Smooth muscle cell (in vitro differentiated cells): ENCODE measurements around the gene HOXC10. TPM values are rescaled to one million over a fixed set of nuclear protein-coding genes. Genes with fewer than 3 reads are reported as not detected.

Source experiments
- DNase-seq: peaks from one replicate; lab custom pipeline; 2025; ENCODE audit not compliant: unreplicated experiment; lab: John Stamatoyannopoulos, UW
- H2AFZ ChIP-seq: fragments of 200-600 bp; sonication (generic); 2 replicates; pipeline ENCODE4 v1.6.0; 2016; ENCODE audit warnings: antibody characterized with exemption, low read depth, mild to moderate bottlenecking
- H3F3A ChIP-seq: fragments of 200-600 bp; sonication (generic); 2 replicates; pipeline ENCODE4 v1.6.0; 2017; ENCODE audit warnings: antibody characterized with exemption, low read depth
- H3K27ac ChIP-seq: fragments of 200-600 bp; sonication (generic); 2 replicates; pipeline ENCODE4 v1.5.1; 2016; ENCODE audit warnings: low read depth, mild to moderate bottlenecking
- H3K27me3 ChIP-seq: fragments of 200-600 bp; sonication (generic); 2 replicates; pipeline ENCODE4 v1.6.1; 2016; ENCODE audit warnings: low read depth, mild to moderate bottlenecking
- H3K36me3 ChIP-seq: fragments of 200-600 bp; sonication (generic); 2 replicates; pipeline ENCODE4 v1.5.1; 2016; ENCODE audit warnings: low read depth
- H3K4me1 ChIP-seq: fragments of 200-600 bp; sonication (generic); 2 replicates; pipeline ENCODE4 v1.5.1; 2016; ENCODE audit warnings: low read depth
- H3K4me2 ChIP-seq: fragments of 200-600 bp; sonication (generic); 2 replicates; pipeline ENCODE4 v1.6.0; 2016; ENCODE audit warnings: mild to moderate bottlenecking
- H3K4me3 ChIP-seq: fragments of 200-600 bp; sonication (generic); 2 replicates; pipeline ENCODE4 v1.5.1; 2016; ENCODE audit warnings: mild to moderate bottlenecking
- H3K79me2 ChIP-seq: fragments of 200-600 bp; sonication (generic); 2 replicates; pipeline ENCODE4 v1.6.0; 2016; ENCODE audit warnings: low read depth, mild to moderate bottlenecking
- H3K9ac ChIP-seq: fragments of 200-600 bp; sonication (generic); 2 replicates; pipeline ENCODE4 v1.6.0; 2016; ENCODE audit warnings: low read depth
- H3K9me3 ChIP-seq: fragments of 200-600 bp; sonication (generic); replicated peaks from 2 replicates; pipeline ENCODE4 v1.5.1; 2016; ENCODE audit warnings: low read depth
- H4K20me1 ChIP-seq: fragments of 200-600 bp; sonication (generic); 2 replicates; pipeline ENCODE4 v1.6.0; 2016; ENCODE audit warnings: low read depth
- WGBS: methylation state at CpG from one replicate; pipeline ENCODE4 v1.1.7; 2016; ENCODE audit warnings: low lambda C conversion rate; 5-methylcytosine and 5-hydroxymethylcytosine counted together
- polyA plus RNA-seq: library from polyadenylated mRNA; unstranded; fragments of >200 nt; fragmentation: Nextera tagmentation; extraction: Ambion mirVana; gene quantifications from 2 replicates; pipeline ENCODE4 v1.2.1, GENCODE V29; 2016
- total RNA-seq: library from RNA; depleted of rRNA; stranded (reverse); fragments of >200 nt; gene quantifications from 2 replicates; pipeline ENCODE4 v1.2.3, GENCODE V29; 2014
- TF ChIP-seq, protein P1 (sequence below): fragments of 200-600 bp; sonication (generic); IDR thresholded peaks from 2 replicates; pipeline ENCODE4 v1.5.1; 2017; ENCODE audit warnings: borderline replicate concordance, mild to moderate bottlenecking, antibody characterized with exemption; ENCODE audit not compliant: insufficient read depth, poor library complexity, severe bottlenecking

The HOXC10 gene
- total and polyA plus RNA-seq, 2 experiments from 2014 or later: 0.66 TPM; not detected in 1

DNA sequence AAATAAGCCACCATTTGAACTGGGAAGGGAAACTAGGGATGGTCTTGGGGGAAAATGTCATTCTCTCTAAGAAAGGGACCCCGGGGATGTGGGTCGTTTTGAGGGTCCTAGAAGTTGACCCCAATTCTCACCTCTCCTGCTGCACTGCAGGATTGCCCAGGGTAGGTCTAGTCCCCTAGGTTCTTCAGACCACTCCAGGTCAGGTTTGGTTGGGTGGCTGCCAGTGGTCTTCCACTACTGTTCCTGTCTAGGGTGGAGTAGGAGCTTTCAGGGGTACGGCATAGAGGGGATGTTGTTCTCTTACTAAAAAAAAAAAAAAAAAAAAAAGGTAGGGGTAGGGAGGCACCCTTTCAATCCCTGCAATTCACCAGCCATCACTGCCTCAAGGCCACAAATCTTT lies 31.1 kb downstream of the HOXC10 start:
- Histone ChIP-seq H3K27me3 (peaks cover 90% of the 10 kb centered on the region), H3K79me2 (no peaks in the 10 kb centered on the region), H4K20me1 (no peaks in the 10 kb centered on the region), H3K4me3 (peak overlapping the region; percentile 42), H3K9me3 (no peaks in the 10 kb centered on the region), H3F3A (no peaks in the 10 kb centered on the region), H3K27ac (no peak overlapping the region), H3K4me2 (peak overlapping the region; percentile 82), H3K4me1 (peaks cover 3% of the 10 kb centered on the region), H3K36me3 (no peaks in the 10 kb centered on the region), H3K9ac (no peak overlapping the region), H2AFZ (no peak overlapping the region)
- no peak for DNase-seq
- TF ChIP-seq, protein P1, sequence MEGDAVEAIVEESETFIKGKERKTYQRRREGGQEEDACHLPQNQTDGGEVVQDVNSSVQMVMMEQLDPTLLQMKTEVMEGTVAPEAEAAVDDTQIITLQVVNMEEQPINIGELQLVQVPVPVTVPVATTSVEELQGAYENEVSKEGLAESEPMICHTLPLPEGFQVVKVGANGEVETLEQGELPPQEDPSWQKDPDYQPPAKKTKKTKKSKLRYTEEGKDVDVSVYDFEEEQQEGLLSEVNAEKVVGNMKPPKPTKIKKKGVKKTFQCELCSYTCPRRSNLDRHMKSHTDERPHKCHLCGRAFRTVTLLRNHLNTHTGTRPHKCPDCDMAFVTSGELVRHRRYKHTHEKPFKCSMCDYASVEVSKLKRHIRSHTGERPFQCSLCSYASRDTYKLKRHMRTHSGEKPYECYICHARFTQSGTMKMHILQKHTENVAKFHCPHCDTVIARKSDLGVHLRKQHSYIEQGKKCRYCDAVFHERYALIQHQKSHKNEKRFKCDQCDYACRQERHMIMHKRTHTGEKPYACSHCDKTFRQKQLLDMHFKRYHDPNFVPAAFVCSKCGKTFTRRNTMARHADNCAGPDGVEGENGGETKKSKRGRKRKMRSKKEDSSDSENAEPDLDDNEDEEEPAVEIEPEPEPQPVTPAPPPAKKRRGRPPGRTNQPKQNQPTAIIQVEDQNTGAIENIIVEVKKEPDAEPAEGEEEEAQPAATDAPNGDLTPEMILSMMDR: no peak
- WGBS: 53% methylated on average over 3 of the region's 3 CpGs

GRCh38 chr12:54016478-54016964 lies 31.6 kb downstream of the HOXC10 start:
- H3K4me3 ChIP-seq: peak overlapping the region; percentile 42
- no peaks in the 10 kb centered on the region for H3K9me3 ChIP-seq
- H3K36me3 ChIP-seq: no peaks in the 10 kb centered on the region
- WGBS: 5% methylated on average over 24 of the region's 25 CpGs
- H3F3A ChIP-seq: no peaks in the 10 kb centered on the region
- no peak overlapping the region for H3K9ac ChIP-seq
- DNase-seq: no peak
- no peak overlapping the region for H2AFZ ChIP-seq
- TF ChIP-seq, protein P1: no peak
- peak overlapping the region; percentile 82 for H3K4me2 ChIP-seq
- no peaks in the 10 kb centered on the region for H4K20me1 ChIP-seq
- peaks cover 3% of the 10 kb centered on the region for H3K4me1 ChIP-seq
- H3K27ac ChIP-seq: peak overlapping the region; percentile 20
- peaks cover 90% of the 10 kb centered on the region for H3K27me3 ChIP-seq
- peaks cover 4% of the 10 kb centered on the region for H3K79me2 ChIP-seq

DNA sequence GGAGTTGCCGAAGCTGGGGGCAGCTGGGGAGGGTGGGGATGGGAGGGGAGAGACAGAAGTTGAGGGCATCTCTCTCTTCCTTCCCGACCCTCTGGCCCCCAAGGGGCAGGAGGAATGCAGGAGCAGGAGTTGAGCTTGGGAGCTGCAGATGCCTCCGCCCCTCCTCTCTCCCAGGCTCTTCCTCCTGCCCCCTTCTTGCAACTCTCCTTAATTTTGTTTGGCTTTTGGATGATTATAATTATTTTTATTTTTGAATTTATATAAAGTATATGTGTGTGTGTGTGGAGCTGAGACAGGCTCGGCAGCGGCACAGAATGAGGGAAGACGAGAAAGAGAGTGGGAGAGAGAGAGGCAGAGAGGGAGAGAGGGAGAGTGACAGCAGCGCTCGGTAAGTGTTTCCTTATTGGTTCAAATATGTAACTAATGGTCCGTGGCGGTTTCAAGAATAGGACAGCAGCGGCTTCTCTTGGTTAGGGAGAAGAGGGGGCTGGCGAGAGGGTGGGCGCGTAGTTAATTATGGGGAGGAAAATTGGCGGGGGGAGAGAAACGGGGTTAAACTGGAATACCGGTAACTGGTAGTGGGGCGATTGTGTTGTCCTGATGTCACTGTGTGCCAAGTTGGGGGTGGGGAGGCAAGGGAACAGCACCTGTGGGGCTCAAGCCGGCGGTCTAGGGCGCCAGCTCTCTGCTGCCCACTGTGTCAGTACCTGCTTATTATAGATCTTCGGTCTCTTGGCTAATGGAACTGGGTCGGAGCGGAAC lies 32.3 kb downstream of the HOXC10 start:
- Histone ChIP-seq H3F3A (no peaks in the 10 kb centered on the region), H3K9ac (no peak overlapping the region), H3K27me3 (peaks cover 90% of the 10 kb centered on the region), H3K36me3 (no peaks in the 10 kb centered on the region), H3K4me2 (peak overlapping the region; percentile 82), H3K4me1 (peaks cover 3% of the 10 kb centered on the region), H4K20me1 (no peaks in the 10 kb centered on the region), H3K9me3 (no peaks in the 10 kb centered on the region), H3K4me3 (peak overlapping the region; percentile 42), H3K27ac (peak overlapping the region; percentile 20), H2AFZ (peak overlapping the region; percentile 28), H3K79me2 (peaks cover 11% of the 10 kb centered on the region)
- TF ChIP-seq, protein P1: no peak
- no peak for DNase-seq
- WGBS: 5% methylated on average over 22 of the region's 24 CpGs
